Esophagus muscularis mucosa (tissue), 3 donors: ENCODE results near the gene GNG7.
"Not testable (repeated sequence)": the region's sequence is repeated elsewhere in the genome, so short reads cannot be mapped to it uniquely, and the experiment has no call there.

ENCODE experiments used
- POLR2A ChIP-seq: fragments of 450-650 bp; IDR thresholded peaks from one replicate; pipeline ENCODE4 v1.6.1; 2017; ENCODE audit warnings: antibody characterized with exemption, moderate library complexity, mild to moderate bottlenecking, low read depth
- TF ChIP-seq, protein P1 (sequence below), 3 experiments: fragments of 200-600 bp in 2 of 3; fragments of 450-650 bp in 1 of 3; sonication (generic) in 2 of 3; IDR thresholded peaks; one replicate each; pipeline ENCODE4 v1.5.1; 2017 to 2019; ENCODE audit warnings: antibody characterized with exemption in 3 of 3, mild to moderate bottlenecking in 2 of 3, moderate library complexity in 1 of 3

DNA sequence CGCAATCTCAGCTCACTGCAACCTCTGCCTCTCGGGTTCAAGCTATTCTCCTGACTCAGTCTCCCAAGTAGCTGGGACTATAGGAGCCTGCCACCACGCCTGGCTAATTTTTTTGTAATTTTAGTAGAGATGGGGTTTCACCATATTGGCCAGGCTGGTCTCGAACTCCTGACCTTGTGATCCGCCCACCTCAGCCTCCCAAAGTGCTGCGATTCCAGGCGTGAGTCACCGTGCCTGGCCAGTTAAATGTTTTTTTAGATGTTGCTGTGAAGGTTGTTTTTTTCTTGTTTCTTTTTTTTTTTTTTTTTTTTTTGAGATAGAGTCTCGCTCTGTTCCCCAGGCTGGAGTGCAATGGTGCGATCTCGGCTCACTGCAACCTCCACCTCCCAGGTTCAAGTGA is 183.6 kb downstream of the GNG7 start:
- not testable (repeated sequence) for TF ChIP-seq POLR2A
- TF ChIP-seq, protein P1, sequence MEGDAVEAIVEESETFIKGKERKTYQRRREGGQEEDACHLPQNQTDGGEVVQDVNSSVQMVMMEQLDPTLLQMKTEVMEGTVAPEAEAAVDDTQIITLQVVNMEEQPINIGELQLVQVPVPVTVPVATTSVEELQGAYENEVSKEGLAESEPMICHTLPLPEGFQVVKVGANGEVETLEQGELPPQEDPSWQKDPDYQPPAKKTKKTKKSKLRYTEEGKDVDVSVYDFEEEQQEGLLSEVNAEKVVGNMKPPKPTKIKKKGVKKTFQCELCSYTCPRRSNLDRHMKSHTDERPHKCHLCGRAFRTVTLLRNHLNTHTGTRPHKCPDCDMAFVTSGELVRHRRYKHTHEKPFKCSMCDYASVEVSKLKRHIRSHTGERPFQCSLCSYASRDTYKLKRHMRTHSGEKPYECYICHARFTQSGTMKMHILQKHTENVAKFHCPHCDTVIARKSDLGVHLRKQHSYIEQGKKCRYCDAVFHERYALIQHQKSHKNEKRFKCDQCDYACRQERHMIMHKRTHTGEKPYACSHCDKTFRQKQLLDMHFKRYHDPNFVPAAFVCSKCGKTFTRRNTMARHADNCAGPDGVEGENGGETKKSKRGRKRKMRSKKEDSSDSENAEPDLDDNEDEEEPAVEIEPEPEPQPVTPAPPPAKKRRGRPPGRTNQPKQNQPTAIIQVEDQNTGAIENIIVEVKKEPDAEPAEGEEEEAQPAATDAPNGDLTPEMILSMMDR (IDR thresholded peaks at IDR 0.05) = not testable (repeated sequence)
